ENCODE measurements around the gene CLEC16A. TPM values are rescaled to one million over a fixed set of nuclear protein-coding genes. Genes with fewer than 3 reads are reported as not detected.

CLEC16A gene
- total RNA-seq, 2 experiments from 2014 or later = 36.5 to 55.9 TPM

DNA sequence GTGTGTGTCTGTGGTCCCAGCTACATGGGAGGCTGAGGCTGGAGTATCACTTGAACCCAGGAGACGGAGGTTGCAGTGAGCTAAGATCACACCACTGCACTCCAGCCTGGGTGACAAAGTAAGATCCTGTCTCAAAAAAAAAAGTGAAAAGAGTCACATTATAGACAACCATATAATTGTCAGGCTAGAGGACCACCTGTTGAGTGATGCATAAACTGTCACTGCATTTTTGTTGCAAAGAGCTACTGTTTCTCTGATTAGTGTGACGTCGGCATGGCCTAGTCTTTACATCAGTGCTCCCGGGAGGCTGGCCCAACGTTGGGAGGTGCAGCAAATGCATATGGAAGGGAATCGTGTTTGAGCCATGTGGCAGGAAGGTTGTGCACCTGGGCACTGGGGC is 50.2 kb downstream of the CLEC16A start:
- peaks cover 73% of the 10 kb centered on the region for H3K4me1 Mint-ChIP-seq
- CTCF ChIA-PET = no interaction called here
- no peak overlapping the region for H3K27ac Mint-ChIP-seq
- H3K36me3 Mint-ChIP-seq = peaks cover 61% of the 10 kb centered on the region
- no peak overlapping the region for H3K4me3 Mint-ChIP-seq
- H3K27me3 Mint-ChIP-seq = no peaks in the 10 kb centered on the region
- H3K9me3 Mint-ChIP-seq (ENCODE audit: low read depth) = no peaks in the 10 kb centered on the region
- DNase-seq (no peak), ATAC-seq (no peak)

DNA sequence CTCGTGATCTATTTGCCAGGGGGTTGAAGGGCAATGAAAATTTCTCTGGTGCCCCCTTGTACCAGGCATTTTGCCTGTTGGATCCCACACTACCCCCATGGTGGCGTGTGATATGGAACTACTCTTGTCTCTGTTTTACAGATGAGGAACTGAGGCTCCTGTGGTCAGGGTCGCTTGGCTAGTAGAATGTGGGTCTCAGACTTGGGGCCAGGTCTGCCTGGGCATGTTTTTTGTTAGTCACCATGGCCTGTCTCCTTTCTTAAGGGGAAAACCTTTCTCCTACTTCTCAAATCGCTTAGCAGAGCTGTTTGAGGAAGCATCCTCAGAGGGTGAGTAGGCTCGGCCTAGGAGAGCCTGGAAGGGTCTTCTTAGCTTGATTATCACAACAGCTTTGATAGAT is 51.2 kb downstream of the CLEC16A start:
- ATAC-seq (no peak), DNase-seq (no peak)
- Mint-ChIP-seq H3K4me1 (peaks cover 64% of the 10 kb centered on the region), H3K4me3 (no peak overlapping the region), H3K27me3 (no peaks in the 10 kb centered on the region), H3K27ac (no peak overlapping the region), H3K9me3 (ENCODE audit: low read depth) (no peaks in the 10 kb centered on the region), H3K36me3 (peaks cover 57% of the 10 kb centered on the region)
- CTCF ChIA-PET = interaction anchor here (0.9 to 1.4 kb wide), 2 partner anchors 33 to 101 kb away, joined by 3 to 4 read pairs; no protein-coding TSS in a partner anchor

GRCh38 chr16:10997485-10997884 is 53.1 kb downstream of the CLEC16A start:
- CTCF ChIA-PET = interaction anchor here (1.2 to 1.6 kb wide), 2 partner anchors 18 to 103 kb away, joined by 3 to 4 read pairs; no protein-coding TSS in a partner anchor
- no peak overlapping the region for H3K27ac Mint-ChIP-seq
- H3K9me3 Mint-ChIP-seq (ENCODE audit: low read depth) = no peaks in the 10 kb centered on the region
- DNase-seq (no peak), ATAC-seq (no peak)
- H3K36me3 Mint-ChIP-seq = peaks cover 42% of the 10 kb centered on the region
- H3K4me3 Mint-ChIP-seq = no peak overlapping the region
- no peaks in the 10 kb centered on the region for H3K27me3 Mint-ChIP-seq
- peaks cover 46% of the 10 kb centered on the region for H3K4me1 Mint-ChIP-seq

- peaks cover 43% of the 10 kb centered on the region for H3K36me3 Mint-ChIP-seq
- H3K9me3 Mint-ChIP-seq (ENCODE audit: low read depth) = no peaks in the 10 kb centered on the region
- CTCF ChIA-PET = interaction anchor here (1.4 kb wide), 1 partner anchor 14 kb away, joined by 3 read pairs; no protein-coding TSS in a partner anchor
- peaks cover 36% of the 10 kb centered on the region for H3K4me1 Mint-ChIP-seq
- DNase-seq (no peak), ATAC-seq (no peak)
- no peak overlapping the region for H3K27ac Mint-ChIP-seq
- no peaks in the 10 kb centered on the region for H3K27me3 Mint-ChIP-seq
- no peak overlapping the region for H3K4me3 Mint-ChIP-seq
Observed at GRCh38 chr16:10999300-10999699, 54.9 kb downstream of the CLEC16A start.

GRCh38 chr16:11001611-11002010 is 57.2 kb downstream of the CLEC16A start:
- DNase-seq (no peak), ATAC-seq (no peak)
- Mint-ChIP-seq H3K27me3 (no peaks in the 10 kb centered on the region), H3K4me1 (peaks cover 42% of the 10 kb centered on the region), H3K9me3 (ENCODE audit: low read depth) (no peaks in the 10 kb centered on the region), H3K4me3 (no peak overlapping the region), H3K27ac (no peak overlapping the region), H3K36me3 (peaks cover 35% of the 10 kb centered on the region)
- CTCF ChIA-PET = interaction anchor here (1.1 to 1.5 kb wide), 3 partner anchors 18 to 370 kb away, joined by 3 read pairs; no protein-coding TSS in a partner anchor

GRCh38 chr16:11003141-11003540 is 58.8 kb downstream of the CLEC16A start:
- Mint-ChIP-seq H3K4me3 (no peak overlapping the region), H3K36me3 (peaks cover 33% of the 10 kb centered on the region), H3K4me1 (peaks cover 33% of the 10 kb centered on the region), H3K9me3 (ENCODE audit: low read depth) (no peaks in the 10 kb centered on the region), H3K27ac (no peak overlapping the region), H3K27me3 (no peaks in the 10 kb centered on the region)
- DNase-seq = no peak
- CTCF ChIA-PET = interaction anchor here (0.7 kb wide), 1 partner anchor 21 kb away, joined by 3 read pairs; no protein-coding TSS in a partner anchor
- no peak for ATAC-seq

DNA sequence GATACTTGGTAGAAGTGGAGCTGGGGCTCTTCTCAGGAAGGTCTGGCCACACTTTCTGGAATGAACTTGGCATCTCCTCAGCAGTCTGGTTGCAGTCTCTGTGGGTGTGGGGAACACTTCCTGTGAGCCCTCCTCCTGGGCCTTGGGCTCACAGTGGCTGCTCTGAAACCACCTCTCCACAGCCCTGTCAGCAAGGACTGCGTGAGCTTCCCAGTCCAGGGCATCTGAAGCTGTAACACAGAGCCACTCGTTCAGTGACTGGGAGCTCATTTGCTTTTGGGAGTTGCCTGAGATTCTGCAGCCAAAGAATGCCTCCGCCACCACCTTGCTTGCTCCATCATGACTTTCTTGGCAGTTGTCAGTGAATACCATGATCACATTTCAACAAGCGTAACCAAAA is 60.0 kb downstream of the CLEC16A start:
- no peak overlapping the region for H3K4me3 Mint-ChIP-seq
- CTCF ChIA-PET = no interaction called here
- H3K27ac Mint-ChIP-seq = peak overlapping the region; percentile 24
- ATAC-seq (no peak), DNase-seq (no peak)
- H3K4me1 Mint-ChIP-seq = peaks cover 30% of the 10 kb centered on the region
- H3K27me3 Mint-ChIP-seq = no peaks in the 10 kb centered on the region
- H3K36me3 Mint-ChIP-seq = peaks cover 35% of the 10 kb centered on the region
- no peaks in the 10 kb centered on the region for H3K9me3 Mint-ChIP-seq (ENCODE audit: low read depth)

DNA sequence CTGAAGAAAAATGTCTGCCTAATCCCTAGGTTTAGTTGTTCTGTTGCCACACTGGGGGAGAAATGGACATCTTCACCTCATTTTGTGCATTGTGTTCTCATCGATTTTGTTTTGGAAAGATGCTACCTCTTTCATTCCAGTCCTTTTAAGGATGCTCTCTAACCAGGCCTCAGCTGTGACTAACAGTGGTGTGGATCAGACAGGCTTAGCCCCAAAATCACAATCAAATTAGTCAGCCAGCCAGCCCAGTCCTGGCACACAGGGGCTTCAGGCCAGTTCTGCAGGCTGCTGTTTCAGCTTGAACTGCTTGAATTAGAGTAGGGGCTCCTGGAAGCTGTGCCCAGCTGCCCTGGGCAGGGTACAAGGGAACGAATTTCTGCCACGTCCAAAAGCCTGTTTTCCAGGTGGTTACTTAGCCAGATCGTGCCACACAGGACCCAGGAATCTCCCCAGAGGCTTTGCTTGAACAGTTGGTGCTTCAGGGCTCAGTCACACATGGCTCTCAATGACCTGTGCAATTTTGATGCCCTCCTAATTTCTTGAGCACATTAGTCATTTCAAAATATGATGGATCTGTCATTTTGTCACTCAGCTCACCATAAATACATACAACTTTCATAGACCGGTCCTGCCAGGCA is 60.7 kb downstream of the CLEC16A start:
- Mint-ChIP-seq H3K27me3 (no peaks in the 10 kb centered on the region), H3K9me3 (ENCODE audit: low read depth) (no peaks in the 10 kb centered on the region), H3K36me3 (peaks cover 37% of the 10 kb centered on the region), H3K27ac (no peak overlapping the region), H3K4me1 (peaks cover 30% of the 10 kb centered on the region), H3K4me3 (no peak overlapping the region)
- DNase-seq (no peak), ATAC-seq (no peak)
- CTCF ChIA-PET = interaction anchor here (1.1 to 1.4 kb wide), 2 partner anchors 22 to 49 kb away, joined by 3 to 4 read pairs; no protein-coding TSS in a partner anchor

- Mint-ChIP-seq H3K27ac (no peak overlapping the region), H3K9me3 (ENCODE audit: low read depth) (no peaks in the 10 kb centered on the region), H3K27me3 (no peaks in the 10 kb centered on the region), H3K4me1 (peaks cover 30% of the 10 kb centered on the region), H3K36me3 (peaks cover 40% of the 10 kb centered on the region), H3K4me3 (no peak overlapping the region)
- DNase-seq = no peak
- ATAC-seq = no peak
- CTCF ChIA-PET = interaction anchor here (1.1 to 1.4 kb wide), 2 partner anchors 22 to 49 kb away, joined by 3 to 4 read pairs; no protein-coding TSS in a partner anchor
Observed at GRCh38 chr16:11005611-11005975, 61.2 kb downstream of the CLEC16A start.

DNA sequence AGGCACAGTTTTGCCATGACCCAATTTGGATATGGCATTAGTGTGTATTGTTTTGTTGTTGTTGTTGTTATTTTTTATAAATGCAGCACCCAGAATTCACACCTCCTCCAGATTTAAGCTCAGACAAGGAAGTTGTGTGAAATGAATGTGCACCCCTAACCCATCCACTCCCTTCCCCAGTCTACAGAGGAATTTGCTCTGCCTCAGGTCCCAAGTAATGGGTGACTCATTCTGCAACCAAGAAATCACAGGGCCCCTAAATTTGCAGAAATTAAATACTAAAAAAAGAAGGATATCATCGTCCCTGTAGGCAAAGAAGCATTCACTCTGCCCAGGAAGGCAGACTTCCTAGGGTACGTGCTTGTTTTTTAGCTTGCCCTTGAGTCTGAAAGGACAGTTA is 62.3 kb downstream of the CLEC16A start:
- H3K4me1 Mint-ChIP-seq = peaks cover 32% of the 10 kb centered on the region
- no peak for ATAC-seq
- no peaks in the 10 kb centered on the region for H3K9me3 Mint-ChIP-seq (ENCODE audit: low read depth)
- no peak for DNase-seq
- CTCF ChIA-PET = interaction anchor here (1.1 to 1.3 kb wide), 2 partner anchors 39 to 48 kb away, joined by 3 read pairs; no protein-coding TSS in a partner anchor
- no peak overlapping the region for H3K4me3 Mint-ChIP-seq
- H3K36me3 Mint-ChIP-seq = peaks cover 47% of the 10 kb centered on the region
- H3K27me3 Mint-ChIP-seq = no peaks in the 10 kb centered on the region
- H3K27ac Mint-ChIP-seq = no peak overlapping the region

GRCh38 chr16:11007714-11008280 is 63.4 kb downstream of the CLEC16A start:
- DNase-seq = no peak
- no peak overlapping the region for H3K4me3 Mint-ChIP-seq
- no peaks in the 10 kb centered on the region for H3K9me3 Mint-ChIP-seq (ENCODE audit: low read depth)
- peaks cover 45% of the 10 kb centered on the region for H3K36me3 Mint-ChIP-seq
- H3K27me3 Mint-ChIP-seq = no peaks in the 10 kb centered on the region
- peaks cover 32% of the 10 kb centered on the region for H3K4me1 Mint-ChIP-seq
- CTCF ChIA-PET = interaction anchor here (0.5 kb wide), 1 partner anchor 336 kb away, joined by 3 read pairs; no protein-coding TSS in a partner anchor
- no peak overlapping the region for H3K27ac Mint-ChIP-seq
- ATAC-seq = no peak

- Mint-ChIP-seq H3K9me3 (ENCODE audit: low read depth) (no peaks in the 10 kb centered on the region), H3K4me1 (peaks cover 30% of the 10 kb centered on the region), H3K36me3 (peaks cover 41% of the 10 kb centered on the region), H3K4me3 (no peak overlapping the region), H3K27me3 (no peaks in the 10 kb centered on the region), H3K27ac (no peak overlapping the region)
- CTCF ChIA-PET = no interaction called here
- DNase-seq (no peak), ATAC-seq (no peak)
Observed at GRCh38 chr16:11009027-11009755, 64.8 kb downstream of the CLEC16A start.

DNA sequence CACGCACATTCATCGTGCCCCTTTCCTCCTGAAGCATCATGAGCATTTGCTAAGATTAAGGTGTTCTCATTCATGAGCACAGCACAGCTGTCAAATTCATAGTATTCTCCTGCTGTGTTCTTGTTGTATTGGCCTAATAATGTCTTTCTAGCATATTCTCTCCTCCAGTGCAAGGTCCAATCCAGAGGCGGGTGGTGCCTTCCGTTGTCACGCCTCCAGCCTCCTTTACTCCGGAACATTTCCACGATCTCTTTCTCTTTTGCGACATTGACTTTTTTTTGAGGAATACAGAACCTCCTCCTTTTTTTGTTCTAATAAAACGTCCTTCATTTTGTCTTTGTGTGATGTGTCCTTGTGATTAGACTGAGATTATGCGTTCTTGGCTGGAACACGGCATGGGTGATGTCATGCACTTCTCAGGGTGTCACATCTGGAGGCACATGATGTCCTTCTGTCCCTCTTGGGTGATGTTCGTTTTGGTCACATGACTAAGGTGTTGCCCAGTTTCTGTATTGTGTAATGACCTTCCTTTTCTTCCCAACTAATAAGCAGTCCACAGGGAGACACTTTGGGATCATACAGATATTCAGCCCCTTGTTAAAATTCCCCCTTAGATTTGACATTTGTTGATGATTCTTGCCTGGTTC is 66.3 kb downstream of the CLEC16A start:
- H3K4me3 Mint-ChIP-seq = no peak overlapping the region
- peaks cover 42% of the 10 kb centered on the region for H3K36me3 Mint-ChIP-seq
- ATAC-seq (no peak), DNase-seq (no peak)
- H3K4me1 Mint-ChIP-seq = peaks cover 16% of the 10 kb centered on the region
- CTCF ChIA-PET = no interaction called here
- H3K27me3 Mint-ChIP-seq = no peaks in the 10 kb centered on the region
- H3K9me3 Mint-ChIP-seq (ENCODE audit: low read depth) = no peaks in the 10 kb centered on the region
- no peak overlapping the region for H3K27ac Mint-ChIP-seq

Data from activated CD8-positive, alpha-beta memory T cell treated with anti-CD3 and anti-CD28 coated beads, Interleukin-2, amount 10 ng/mL, durations not matched to agents 7 days and 5 days (primary cell).